T-helper 17 cell (primary cell): ENCODE results near the gene MYL7. TPM values are rescaled to one million over a fixed set of nuclear protein-coding genes. Genes with fewer than 3 reads are reported as not detected.

ENCODE experiments used
- ATAC-seq: fragments of 150-1000 bp; cut with Tn5 transposase; 2 replicates; pipeline ENCODE4 v1.10.0; 2021; ENCODE audit warnings: mild to moderate bottlenecking, moderate library complexity
- DNase-seq, 3 donors: peaks; one replicate each; pipeline versions ENCODE4 v3.0.0 to v3.0.0-alpha.2; 2020 to 2021
- H3K9me3 ChIP-seq: one replicate; pipeline ENCODE4 v1.7.0; 2013; ENCODE audit warnings: low read length, mild to moderate bottlenecking; ENCODE audit not compliant: control insufficient read depth, poor library complexity, severe bottlenecking
- H3K27ac Mint-ChIP-seq: one replicate; pipeline ENCODE4 v1.8.0; 2022; ENCODE audit warnings: mild to moderate bottlenecking, moderate library complexity, mixed read lengths
- H3K27me3 Mint-ChIP-seq: one replicate; pipeline ENCODE4 v1.8.0; 2022; ENCODE audit warnings: mixed read lengths
- H3K36me3 Mint-ChIP-seq: one replicate; pipeline ENCODE4 v1.8.0; 2022; ENCODE audit warnings: low read depth, mixed read lengths
- H3K4me1 Mint-ChIP-seq: one replicate; pipeline ENCODE4 v1.8.0; 2022; ENCODE audit warnings: mild to moderate bottlenecking, mixed read lengths
- H3K4me3 Mint-ChIP-seq: one replicate; pipeline ENCODE4 v1.8.0; 2022; ENCODE audit warnings: mild to moderate bottlenecking, moderate library complexity, mixed read lengths
- total RNA-seq, 4 donors: library from RNA in 2 of 4; stranded (reverse) in 2 of 4; gene quantifications; one replicate each; pipeline ENCODE4 v1.2.3 and lab custom pipeline; 2022 to 2026

MYL7 gene
- total RNA-seq, 2 donors from 2014 or later = not detected

DNA sequence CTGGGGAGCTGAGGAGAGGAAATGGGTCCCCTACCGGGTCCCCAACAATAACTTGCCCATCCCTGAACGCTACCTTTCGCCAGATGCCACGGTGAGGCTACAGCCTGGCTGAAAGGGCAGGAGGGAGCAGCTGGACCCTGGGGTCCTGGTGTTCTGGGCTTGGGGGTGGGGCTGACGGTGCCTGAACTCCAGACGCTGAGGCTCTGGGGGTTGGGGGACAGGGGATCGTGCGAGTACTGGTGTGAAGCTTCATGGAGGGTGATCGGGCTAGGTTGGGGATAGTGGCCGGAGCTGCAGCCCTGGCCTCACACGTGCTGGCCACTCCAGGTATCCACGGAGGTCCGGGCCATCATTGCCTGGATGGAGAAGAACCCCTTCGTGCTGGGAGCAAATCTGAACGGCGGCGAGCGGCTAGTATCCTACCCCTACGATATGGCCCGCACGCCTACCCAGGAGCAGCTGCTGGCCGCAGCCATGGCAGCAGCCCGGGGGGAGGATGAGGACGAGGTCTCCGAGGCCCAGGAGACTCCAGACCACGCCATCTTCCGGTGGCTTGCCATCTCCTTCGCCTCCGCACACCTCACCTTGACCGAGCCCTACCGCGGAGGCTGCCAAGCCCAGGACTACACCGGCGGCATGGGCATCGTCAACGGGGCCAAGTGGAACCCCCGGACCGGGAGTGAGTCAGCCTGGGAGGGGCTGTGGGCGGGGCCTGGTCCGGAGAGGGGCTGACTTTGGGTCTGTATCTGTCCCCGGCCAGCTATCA, 28.7 kb downstream of the MYL7 start:
- Mint-ChIP-seq H3K4me3 (no peak overlapping the region), H3K4me1 (no peaks in the 10 kb centered on the region), H3K27ac (no peak overlapping the region), H3K27me3 (no peaks in the 10 kb centered on the region), H3K36me3 (no peaks in the 10 kb centered on the region)
- ATAC-seq = no peak
- no peak for DNase-seq
- no peaks in the 10 kb centered on the region for H3K9me3 ChIP-seq

DNA sequence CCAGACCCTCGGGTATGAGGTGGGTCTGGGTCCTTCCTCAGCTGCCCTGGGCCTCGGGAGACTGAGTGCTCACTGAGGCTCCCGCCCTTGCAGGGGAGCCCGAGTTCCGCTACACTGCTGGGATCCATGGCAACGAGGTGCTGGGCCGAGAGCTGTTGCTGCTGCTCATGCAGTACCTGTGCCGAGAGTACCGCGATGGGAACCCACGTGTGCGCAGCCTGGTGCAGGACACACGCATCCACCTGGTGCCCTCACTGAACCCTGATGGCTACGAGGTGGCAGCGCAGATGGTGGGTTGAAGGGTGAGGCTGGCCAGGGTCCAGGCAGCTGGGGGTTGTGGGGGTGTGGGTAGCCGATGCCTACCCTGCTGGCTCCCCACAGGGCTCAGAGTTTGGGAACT, 29.4 kb downstream of the MYL7 start:
- Mint-ChIP-seq H3K36me3 (no peaks in the 10 kb centered on the region), H3K27me3 (no peaks in the 10 kb centered on the region), H3K4me1 (no peaks in the 10 kb centered on the region), H3K27ac (no peak overlapping the region), H3K4me3 (no peak overlapping the region)
- ATAC-seq (no peak), DNase-seq (no peak)
- H3K9me3 ChIP-seq = no peaks in the 10 kb centered on the region

DNA sequence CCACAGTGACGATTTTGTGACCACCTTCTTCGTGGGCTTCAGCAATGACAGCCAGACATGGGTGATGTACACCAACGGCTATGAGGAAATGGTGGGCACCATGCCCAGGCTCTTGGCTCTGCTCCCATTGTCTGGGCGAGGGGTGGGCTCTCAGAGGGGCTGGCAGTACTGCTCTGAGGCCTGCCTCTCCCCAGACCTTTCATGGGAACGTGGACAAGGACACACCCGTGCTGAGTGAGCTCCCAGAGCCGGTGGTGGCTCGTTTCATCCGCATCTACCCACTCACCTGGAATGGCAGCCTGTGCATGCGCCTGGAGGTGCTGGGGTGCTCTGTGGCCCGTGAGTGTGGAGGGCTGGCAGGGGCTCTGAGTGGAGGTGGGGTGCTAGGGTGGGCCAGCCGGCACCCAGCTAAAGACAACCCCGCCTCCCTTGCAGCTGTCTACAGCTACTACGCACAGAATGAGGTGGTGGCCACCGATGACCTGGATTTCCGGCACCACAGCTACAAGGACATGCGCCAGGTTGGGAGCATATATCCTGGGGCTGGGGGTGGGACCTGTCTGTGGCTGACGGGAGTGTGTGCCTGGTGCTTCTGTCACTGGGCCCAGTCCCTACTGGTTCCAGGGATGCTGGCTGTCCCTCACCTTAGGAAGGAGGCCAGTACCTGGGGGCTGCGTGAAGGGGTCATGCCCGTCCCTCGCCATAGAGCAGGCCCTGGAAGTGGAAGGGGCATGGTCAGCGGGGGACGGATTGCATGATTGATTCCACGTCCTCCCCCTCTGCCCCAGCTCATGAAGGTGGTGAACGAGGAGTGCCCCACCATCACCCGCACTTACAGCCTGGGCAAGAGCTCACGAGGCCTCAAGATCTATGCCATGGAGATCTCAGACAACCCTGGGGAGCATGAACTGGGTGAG, 30.2 kb downstream of the MYL7 start:
- Mint-ChIP-seq H3K27me3 (peaks cover 5% of the 10 kb centered on the region), H3K4me1 (no peaks in the 10 kb centered on the region), H3K36me3 (no peaks in the 10 kb centered on the region), H3K4me3 (no peak overlapping the region), H3K27ac (no peak overlapping the region)
- no peak for DNase-seq
- no peaks in the 10 kb centered on the region for H3K9me3 ChIP-seq
- no peak for ATAC-seq

DNA sequence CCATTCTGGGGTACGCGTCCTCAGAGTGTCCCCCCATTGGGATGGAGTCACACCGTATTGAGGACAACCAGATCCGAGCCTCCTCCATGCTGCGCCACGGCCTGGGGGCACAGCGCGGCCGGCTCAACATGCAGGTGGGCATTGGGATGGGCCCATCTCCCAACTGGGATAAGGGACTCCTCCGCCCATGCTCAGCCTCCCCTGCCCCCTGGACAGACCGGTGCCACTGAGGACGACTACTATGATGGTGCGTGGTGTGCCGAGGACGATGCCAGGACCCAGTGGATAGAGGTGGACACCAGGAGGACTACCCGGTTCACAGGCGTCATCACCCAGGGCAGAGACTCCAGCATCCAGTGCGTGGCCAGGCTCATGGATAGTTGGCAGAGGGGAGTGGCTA, 31.1 kb downstream of the MYL7 start:
- Mint-ChIP-seq H3K27me3 (peaks cover 15% of the 10 kb centered on the region), H3K27ac (no peak overlapping the region), H3K4me1 (peaks cover 7% of the 10 kb centered on the region), H3K4me3 (no peak overlapping the region), H3K36me3 (peaks cover 5% of the 10 kb centered on the region)
- no peaks in the 10 kb centered on the region for H3K9me3 ChIP-seq
- no peak for DNase-seq
- ATAC-seq = no peak

DNA sequence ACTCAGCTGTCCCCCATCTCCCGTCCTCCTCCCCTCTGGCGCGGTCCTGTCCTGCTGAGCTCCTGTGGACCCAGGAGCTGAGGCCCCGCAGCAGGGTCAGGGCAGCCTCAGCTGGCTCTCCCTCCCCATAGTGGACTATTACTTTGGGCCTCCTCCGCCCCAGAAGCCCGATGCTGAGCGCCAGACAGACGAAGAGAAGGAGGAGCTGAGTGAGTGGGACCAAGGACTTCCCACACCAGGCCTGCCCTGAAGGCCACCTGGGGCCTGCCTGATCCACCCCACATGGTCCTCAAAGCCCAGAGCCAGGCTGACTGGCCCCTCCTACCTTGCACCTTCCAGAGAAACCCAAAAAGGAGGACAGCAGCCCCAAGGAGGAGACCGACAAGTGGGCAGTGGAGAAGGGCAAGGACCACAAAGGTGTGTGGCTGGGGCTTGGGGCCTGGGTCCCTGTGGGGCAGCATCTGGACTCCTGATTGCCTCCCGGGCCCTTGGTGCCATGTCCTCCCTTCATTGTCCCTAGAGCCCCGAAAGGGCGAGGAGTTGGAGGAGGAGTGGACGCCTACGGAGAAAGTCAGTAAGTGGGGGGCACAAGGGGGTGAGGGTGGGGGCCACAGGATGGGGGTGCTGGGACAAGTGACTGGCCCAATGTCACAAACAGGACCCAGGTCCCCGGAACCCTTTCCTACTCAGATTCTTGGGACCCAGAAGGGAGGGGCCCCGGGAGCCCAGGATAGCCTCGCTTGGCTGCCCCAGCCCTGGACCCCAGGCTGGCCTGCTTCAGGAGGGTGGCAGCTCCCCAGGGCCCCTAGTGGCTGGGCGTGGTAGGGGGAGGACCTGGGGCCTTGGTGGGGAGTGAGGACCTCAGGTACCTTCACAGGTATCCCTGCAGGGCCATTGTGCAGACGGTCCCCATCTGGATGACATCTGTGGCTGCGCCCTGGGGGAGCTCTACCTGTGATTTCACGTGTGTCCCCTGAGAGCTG, 32.1 kb downstream of the MYL7 start:
- H3K27ac Mint-ChIP-seq = no peak overlapping the region
- ATAC-seq (no peak), DNase-seq (no peak)
- H3K4me1 Mint-ChIP-seq = peaks cover 7% of the 10 kb centered on the region
- peaks cover 16% of the 10 kb centered on the region for H3K27me3 Mint-ChIP-seq
- peaks cover 5% of the 10 kb centered on the region for H3K36me3 Mint-ChIP-seq
- H3K4me3 Mint-ChIP-seq = no peak overlapping the region
- H3K9me3 ChIP-seq = no peaks in the 10 kb centered on the region

DNA sequence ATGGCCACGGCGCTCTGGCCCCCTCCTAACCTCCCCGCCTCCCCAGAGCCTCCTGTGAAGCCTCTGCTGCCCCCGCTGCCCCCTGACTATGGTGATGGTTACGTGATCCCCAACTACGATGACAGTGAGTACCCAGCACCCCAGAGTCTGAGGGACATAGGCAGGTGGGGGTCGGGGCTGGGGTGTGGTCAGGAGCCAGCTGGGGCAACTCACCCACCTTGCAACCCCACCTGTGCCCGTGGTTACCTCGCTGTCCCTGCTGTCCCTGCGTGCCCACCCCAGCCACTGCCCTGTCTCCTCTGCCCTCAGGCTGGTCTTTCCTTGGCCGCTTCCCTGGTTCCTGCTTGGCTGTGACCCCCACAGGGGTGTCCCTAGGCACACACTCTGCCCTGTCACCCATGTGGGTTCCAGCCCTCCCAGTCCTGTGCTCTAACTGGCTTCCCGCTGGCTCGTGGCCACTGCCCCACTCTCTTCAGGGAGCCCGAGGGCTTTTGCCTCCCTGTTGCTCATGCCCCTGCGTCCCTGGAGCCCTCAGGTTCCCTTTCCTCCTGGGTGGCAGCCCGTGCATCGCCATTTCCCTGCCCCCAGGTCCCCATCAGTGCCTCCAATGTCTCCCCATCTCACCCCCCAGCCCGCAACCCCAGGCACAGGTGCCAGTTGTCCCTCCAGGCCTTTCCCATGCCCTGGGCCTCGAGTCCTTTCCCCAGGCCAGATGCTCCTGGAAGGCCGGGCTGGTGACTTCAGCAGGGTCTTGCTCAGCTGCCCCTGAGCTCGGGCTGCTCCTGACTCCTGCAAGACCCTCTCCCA, 33.0 kb downstream of the MYL7 start:
- Mint-ChIP-seq H3K36me3 (peaks cover 5% of the 10 kb centered on the region), H3K4me3 (no peak overlapping the region), H3K4me1 (peaks cover 7% of the 10 kb centered on the region), H3K27ac (no peak overlapping the region), H3K27me3 (peaks cover 20% of the 10 kb centered on the region)
- H3K9me3 ChIP-seq = no peaks in the 10 kb centered on the region
- DNase-seq (no peak), ATAC-seq (no peak)

DNA sequence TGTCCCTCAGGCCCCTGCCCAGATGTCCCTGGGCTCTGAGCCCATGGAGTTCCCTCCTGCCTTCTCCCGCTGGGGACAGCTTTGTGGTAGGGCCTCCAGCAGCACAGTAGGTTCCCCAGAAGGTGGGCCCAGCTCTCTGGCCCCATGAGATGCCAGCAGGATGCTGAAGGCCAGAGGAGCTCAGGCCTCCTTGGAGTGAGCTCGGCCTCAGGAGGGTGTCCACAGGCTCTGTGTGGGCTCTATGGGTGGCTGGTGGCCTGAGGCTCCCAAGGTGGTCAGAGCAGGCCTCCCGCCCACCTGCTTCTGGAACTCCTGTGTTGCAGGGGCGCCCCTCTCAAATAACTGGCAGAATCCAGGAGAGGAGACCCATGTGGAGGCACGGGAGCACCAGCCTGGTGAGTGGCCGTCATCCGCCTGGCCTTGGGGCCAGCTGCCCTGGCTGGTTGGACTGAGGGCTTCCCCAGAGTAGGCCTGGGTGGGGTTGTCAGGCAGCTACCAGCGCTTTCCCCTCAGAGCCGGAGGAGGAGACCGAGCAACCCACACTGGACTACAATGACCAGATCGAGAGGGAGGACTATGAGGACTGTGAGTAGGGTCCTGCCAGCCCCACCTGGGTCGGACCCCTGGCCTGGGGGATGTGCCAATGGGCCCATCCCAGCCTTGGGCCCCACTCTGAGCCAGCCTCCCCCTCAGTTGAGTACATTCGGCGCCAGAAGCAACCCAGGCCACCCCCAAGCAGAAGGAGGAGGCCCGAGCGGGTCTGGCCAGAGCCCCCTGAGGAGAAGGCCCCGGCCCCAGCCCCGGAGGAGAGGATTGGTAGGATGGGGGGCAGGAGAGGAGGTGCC, 33.8 kb downstream of the MYL7 start:
- H3K36me3 Mint-ChIP-seq = peaks cover 5% of the 10 kb centered on the region
- ATAC-seq (no peak), DNase-seq (no peak)
- no peak overlapping the region for H3K4me3 Mint-ChIP-seq
- H3K4me1 Mint-ChIP-seq = peaks cover 7% of the 10 kb centered on the region
- peaks cover 29% of the 10 kb centered on the region for H3K27me3 Mint-ChIP-seq
- H3K27ac Mint-ChIP-seq = no peak overlapping the region
- no peaks in the 10 kb centered on the region for H3K9me3 ChIP-seq

DNA sequence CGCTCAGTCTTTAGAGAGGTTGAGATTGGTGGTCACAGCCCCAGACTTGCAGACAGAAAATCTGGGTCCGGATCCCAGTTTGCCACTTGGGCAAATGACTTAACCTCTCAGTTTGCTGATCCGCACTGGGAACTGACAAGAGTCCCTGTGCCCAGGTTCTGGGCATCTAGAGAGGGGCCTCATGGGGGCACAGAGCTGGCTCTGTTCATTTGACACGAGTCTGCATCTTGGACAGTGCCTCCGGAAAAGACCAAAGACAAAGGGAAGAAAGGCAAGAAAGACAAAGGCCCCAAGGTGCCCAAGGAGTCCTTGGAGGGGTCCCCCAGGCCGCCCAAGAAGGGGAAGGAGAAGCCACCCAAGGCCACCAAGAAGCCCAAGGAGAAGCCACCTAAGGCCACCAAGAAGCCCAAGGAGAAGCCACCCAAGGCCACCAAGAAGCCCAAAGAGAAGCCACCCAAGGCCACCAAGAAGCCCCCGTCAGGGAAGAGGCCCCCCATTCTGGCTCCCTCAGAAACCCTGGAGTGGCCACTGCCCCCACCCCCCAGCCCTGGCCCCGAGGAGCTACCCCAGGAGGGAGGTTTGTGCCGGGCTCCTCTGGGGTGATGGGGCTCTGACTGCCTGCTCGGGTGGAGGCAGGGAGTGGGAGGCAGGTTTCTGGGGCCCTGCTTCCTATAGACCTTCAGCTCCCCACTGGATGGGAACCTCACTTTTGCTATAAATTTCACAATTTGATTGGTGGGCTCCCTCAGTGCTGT, 34.6 kb downstream of the MYL7 start:
- peak overlapping the region; percentile 59 for H3K27ac Mint-ChIP-seq
- H3K27me3 Mint-ChIP-seq = peaks cover 33% of the 10 kb centered on the region
- H3K4me3 Mint-ChIP-seq = peak overlapping the region; percentile 85
- no peak for ATAC-seq
- H3K4me1 Mint-ChIP-seq = peaks cover 7% of the 10 kb centered on the region
- H3K9me3 ChIP-seq = no peaks in the 10 kb centered on the region
- peak in 1 of 3 donors; percentile 7 for DNase-seq
- peaks cover 5% of the 10 kb centered on the region for H3K36me3 Mint-ChIP-seq

DNA sequence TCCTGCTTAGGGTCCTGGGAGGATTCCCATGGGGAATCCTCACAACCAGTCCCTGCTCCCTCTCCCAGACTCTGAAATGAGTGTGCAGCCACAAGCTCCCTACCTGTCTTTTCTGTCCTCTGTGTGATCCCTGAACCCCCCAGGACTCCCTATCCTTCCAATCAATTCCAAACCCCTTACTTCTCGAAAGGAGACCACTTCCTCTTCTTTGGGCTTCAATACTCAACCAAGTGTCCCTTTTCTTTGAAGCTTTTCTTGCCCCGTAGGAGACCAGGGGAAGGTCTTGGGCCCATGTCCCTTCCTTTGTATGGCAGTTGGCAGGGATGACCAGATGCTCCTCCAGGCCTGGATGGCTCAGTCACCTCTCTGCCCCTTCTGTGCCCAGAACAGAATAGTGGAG, 35.3 kb downstream of the MYL7 start:
- Mint-ChIP-seq H3K27ac (peak overlapping the region; percentile 59), H3K27me3 (peaks cover 33% of the 10 kb centered on the region), H3K4me3 (peak overlapping the region; percentile 85), H3K36me3 (peaks cover 5% of the 10 kb centered on the region), H3K4me1 (peaks cover 7% of the 10 kb centered on the region)
- H3K9me3 ChIP-seq = no peaks in the 10 kb centered on the region
- ATAC-seq (no peak), DNase-seq (no peak)

DNA sequence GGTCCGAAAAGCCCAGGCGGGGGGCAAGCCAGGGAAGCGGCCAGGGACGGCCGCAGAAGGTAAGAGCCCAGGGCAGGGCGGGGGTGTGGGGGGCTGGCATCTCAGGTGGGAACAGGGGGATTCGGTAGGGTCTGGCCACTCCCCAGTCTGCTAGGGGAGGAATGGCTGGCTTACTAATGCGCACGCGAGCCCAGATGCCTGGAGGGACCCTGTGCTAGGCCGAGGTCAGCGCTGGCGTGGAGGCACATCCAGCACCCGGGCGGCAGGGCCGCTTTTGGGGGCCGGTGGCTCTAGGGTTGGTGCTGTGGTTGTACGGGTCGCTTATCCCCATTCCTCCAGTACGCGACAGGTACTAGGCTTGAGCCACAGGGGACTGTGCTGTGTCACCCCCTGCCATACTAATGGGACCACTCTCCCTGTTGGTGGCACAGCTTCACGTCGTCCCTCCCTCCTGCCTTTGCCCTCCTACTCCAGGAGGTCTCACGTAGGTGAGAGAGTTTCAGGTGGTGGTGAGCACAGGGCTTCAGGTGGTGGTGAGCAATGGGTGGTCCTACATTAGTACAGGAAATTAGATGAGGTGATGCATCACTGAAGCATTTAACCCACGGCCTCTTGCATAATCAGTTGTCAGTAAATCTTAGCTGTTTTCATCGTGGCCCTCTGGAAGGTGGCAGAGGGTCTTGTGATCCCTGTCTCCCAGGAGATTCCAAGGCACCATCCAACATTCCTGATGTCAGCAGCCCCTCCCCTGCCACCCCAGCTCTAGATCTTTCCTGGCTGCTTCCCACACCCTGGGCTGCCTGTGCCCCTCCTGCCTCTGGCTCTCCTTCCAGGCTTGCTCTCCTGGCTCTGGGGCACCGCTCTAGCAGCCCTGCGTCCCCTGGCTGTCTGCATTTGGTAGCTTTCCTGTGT, 36.0 kb downstream of the MYL7 start:
- Mint-ChIP-seq H3K4me3 (peak overlapping the region; percentile 85), H3K27me3 (peaks cover 37% of the 10 kb centered on the region), H3K4me1 (peaks cover 7% of the 10 kb centered on the region), H3K27ac (peak overlapping the region; percentile 59), H3K36me3 (peaks cover 5% of the 10 kb centered on the region)
- no peaks in the 10 kb centered on the region for H3K9me3 ChIP-seq
- ATAC-seq (peak; percentile 27), DNase-seq (peak in 1 of 3 donors; percentile 8)
